Sciatic nerve (tissue), 2 donors: Measurements from ENCODE around the gene CADM4. TPM values are rescaled to one million over a fixed set of nuclear protein-coding genes. Genes with fewer than 3 reads are reported as not detected.

Experiments
- ATAC-seq: fragments of 200-7000 bp; cut with Tn5 transposase; one replicate; pipeline ENCODE4 v1.9.1; 2020; ENCODE audit warnings: mild to moderate bottlenecking, moderate library complexity
- DNase-seq: peaks from one replicate; pipeline ENCODE4 v3.0.0-alpha.2; 2020; ENCODE audit warnings: low spot score
- intact Hi-C: fragments of 100-400 bp; cut with DNase I; formaldehyde crosslinking; loops from one replicate; pipeline ENCODE4 v1.14.2; 2022
- total RNA-seq: library from RNA; stranded (reverse); fragmentation: NEBNext Ultra II Directional; extraction: Animal tissue kit (Norgen Biotek cat#: 25700); gene quantifications from one replicate; pipeline ENCODE4 v1.2.1, GENCODE V29; 2021
- donor health status: DM: no; HTN: no; CAD: no.
- donor health status: DM: no; HTN: no; CAD: no.

Gene CADM4
- total RNA-seq, 1 donor from 2014 or later: 175 TPM

DNA sequence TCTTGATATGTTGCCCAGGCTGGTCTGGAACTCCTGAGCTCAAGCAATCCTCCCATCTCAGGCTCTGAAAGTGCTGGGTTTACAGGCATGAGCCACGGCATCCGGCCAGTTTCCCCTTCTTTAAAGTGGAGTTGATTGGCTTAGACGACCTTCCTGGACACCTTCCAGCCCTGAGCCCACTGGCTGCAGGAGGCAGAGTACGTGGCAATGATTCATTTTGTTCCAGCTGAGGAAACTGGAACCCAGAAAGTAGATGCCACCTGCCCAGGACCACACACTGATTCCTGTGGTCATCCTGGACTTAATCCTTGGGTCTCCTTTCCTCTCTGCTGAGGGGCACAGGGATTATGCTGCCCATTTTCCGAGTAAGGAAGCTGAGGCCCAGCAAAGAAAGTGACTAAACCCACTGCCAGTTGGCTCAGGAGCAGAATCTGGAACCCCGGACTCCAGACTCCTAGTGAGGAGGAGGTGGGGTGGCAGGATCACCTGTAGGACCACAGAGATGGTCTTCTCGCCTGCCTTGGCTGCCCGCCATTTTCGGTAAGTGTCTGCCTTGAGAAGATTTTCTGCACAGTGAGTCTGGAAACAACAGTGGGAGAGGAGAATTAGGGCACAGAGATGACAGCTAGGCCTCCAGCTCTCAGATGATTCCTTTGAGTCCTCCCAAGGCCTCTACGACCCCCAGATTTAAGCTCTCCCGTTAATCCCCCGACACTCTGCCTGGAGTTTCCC is 65.1 kb downstream of the CADM4 start:
- DNase-seq (no peak), ATAC-seq (no peak)
- intact Hi-C loops: no loop called here

Other genes with a start within 250 kb of the CADM4 start
- gene TEX101, start 225.0 kb downstream of the CADM4 start, total RNA-seq: not detected
- 1.6 TPM for gene LYPD3, start 174.2 kb downstream of the CADM4 start, total RNA-seq
- 12.7 TPM for gene PHLDB3, start 135.1 kb downstream of the CADM4 start, total RNA-seq
- 33.3 TPM for gene ETHE1, start 112.6 kb downstream of the CADM4 start, total RNA-seq
- 5.3 TPM for gene ZNF575, start 106.7 kb downstream of the CADM4 start, total RNA-seq
- gene XRCC1, start 64.3 kb downstream of the CADM4 start, total RNA-seq: 24.8 TPM
- gene PINLYP, start 64.0 kb downstream of the CADM4 start, total RNA-seq: 8.0 TPM
- gene IRGQ, start 43.7 kb downstream of the CADM4 start, total RNA-seq: 22.2 TPM
- gene ZNF576, start 43.3 kb downstream of the CADM4 start, total RNA-seq: 14.3 TPM
- 0.58 TPM for gene SRRM5, start 27.8 kb downstream of the CADM4 start, total RNA-seq
- 39.1 TPM for gene ZNF428, start 20.2 kb downstream of the CADM4 start, total RNA-seq
- 36.9 TPM for gene PLAUR, start 30.3 kb upstream of the CADM4 start, total RNA-seq
- gene IRGC, start 76.2 kb upstream of the CADM4 start, total RNA-seq: not detected
- gene SMG9, start 115.1 kb upstream of the CADM4 start, total RNA-seq: 41.1 TPM
- 3.0 TPM for gene KCNN4, start 141.1 kb upstream of the CADM4 start, total RNA-seq
- gene LYPD5, start 162.6 kb upstream of the CADM4 start, total RNA-seq: 1.4 TPM
- 17.4 TPM for gene ZNF283, start 187.5 kb upstream of the CADM4 start, total RNA-seq
- gene ZNF404, start 244.1 kb upstream of the CADM4 start, total RNA-seq: 5.9 TPM